ENCODE results near the gene CALY.

GRCh38 chr10:133326745-133327650 lies 9.7 kb downstream of the CALY start:
- TF ChIP-seq CTCF (IDR thresholded peaks at IDR 0.05; ENCODE audit: insufficient read depth, low read length, poor library complexity, severe bottlenecking) = no peak
- no peak for TF ChIP-seq EZH2phosphoT487 (conservative IDR thresholded peaks at IDR 0.05; ENCODE audit: low read length)
